Endothelial cell (in vitro differentiated cells): ENCODE results near the gene OXCT1. TPM values are rescaled to one million over a fixed set of nuclear protein-coding genes. Genes with fewer than 3 reads are reported as not detected.
"Not testable (repeated sequence)": the region's sequence is repeated elsewhere in the genome, so short reads cannot be mapped to it uniquely, and the experiment has no call there.

Source experiments
- DNase-seq: peaks from one replicate; pipeline ENCODE4 v3.0.0; 2021; ENCODE audit warnings: low spot score
- H3K27ac Mint-ChIP-seq: one replicate; pipeline ENCODE4 v1.8.0; 2021; ENCODE audit warnings: mixed read lengths, inconsistent platforms; ENCODE audit not compliant: unreplicated experiment
- H3K27me3 Mint-ChIP-seq: one replicate; pipeline ENCODE4 v1.8.0; 2021; ENCODE audit warnings: mild to moderate bottlenecking, moderate library complexity, mixed read lengths, inconsistent platforms; ENCODE audit not compliant: unreplicated experiment
- H3K36me3 Mint-ChIP-seq: one replicate; pipeline ENCODE4 v1.8.0; 2021; ENCODE audit warnings: mild to moderate bottlenecking, low read depth, mixed read lengths, inconsistent platforms; ENCODE audit not compliant: unreplicated experiment
- H3K4me1 Mint-ChIP-seq: one replicate; pipeline ENCODE4 v1.8.0; 2021; ENCODE audit warnings: mild to moderate bottlenecking, mixed read lengths, inconsistent platforms; ENCODE audit not compliant: unreplicated experiment
- H3K4me3 Mint-ChIP-seq: one replicate; pipeline ENCODE4 v1.8.0; 2021; ENCODE audit warnings: mild to moderate bottlenecking, mixed read lengths, inconsistent platforms; ENCODE audit not compliant: unreplicated experiment
- H3K9me3 Mint-ChIP-seq: one replicate; pipeline ENCODE4 v1.8.0; 2021; ENCODE audit warnings: mixed read lengths, inconsistent platforms; ENCODE audit not compliant: unreplicated experiment
- CTCF ChIP-seq: fragments of 200-600 bp; sonication (generic); IDR thresholded peaks from one replicate; pipeline ENCODE4 v1.5.0; 2021; ENCODE audit warnings: antibody characterized with exemption; ENCODE audit not compliant: unreplicated experiment
- total RNA-seq: library from RNA; stranded (reverse); fragmentation: NEBNext Ultra II Directional; extraction: Animal tissue kit (Norgen Biotek cat#: 25700); gene quantifications from one replicate; pipeline ENCODE4 v1.2.1, GENCODE V29; 2021; ENCODE audit not compliant: unreplicated experiment

OXCT1 gene
- total RNA-seq, 1 donor from 2014 or later, result 6.5 TPM

GRCh38 chr5:41851116-41851515 lies 19.1 kb downstream of the OXCT1 start:
- no peak for DNase-seq
- peaks cover 11% of the 10 kb centered on the region for H3K36me3 Mint-ChIP-seq
- H3K9me3 Mint-ChIP-seq, result no peaks in the 10 kb centered on the region
- H3K4me1 Mint-ChIP-seq, result no peaks in the 10 kb centered on the region
- no peak overlapping the region for H3K4me3 Mint-ChIP-seq
- no peak for TF ChIP-seq CTCF
- H3K27ac Mint-ChIP-seq, result no peak overlapping the region
- no peaks in the 10 kb centered on the region for H3K27me3 Mint-ChIP-seq

GRCh38 chr5:41848983-41849382 lies 21.2 kb downstream of the OXCT1 start:
- H3K4me3 Mint-ChIP-seq, result no peak overlapping the region
- H3K9me3 Mint-ChIP-seq, result no peaks in the 10 kb centered on the region
- no peaks in the 10 kb centered on the region for H3K4me1 Mint-ChIP-seq
- no peaks in the 10 kb centered on the region for H3K27me3 Mint-ChIP-seq
- no peak for DNase-seq
- no peak for TF ChIP-seq CTCF
- peaks cover 11% of the 10 kb centered on the region for H3K36me3 Mint-ChIP-seq
- H3K27ac Mint-ChIP-seq, result no peak overlapping the region

- H3K4me1 Mint-ChIP-seq, H3K4me3 Mint-ChIP-seq, H3K9me3 Mint-ChIP-seq, H3K27me3 Mint-ChIP-seq, H3K27ac Mint-ChIP-seq, DNase-seq: not testable (repeated sequence)
- H3K36me3 Mint-ChIP-seq, result peaks cover 11% of the 10 kb centered on the region
These were observed 24.5 kb downstream of the OXCT1 start for GRCh38 chr5:41845751-41846150.

- peaks cover 2% of the 10 kb centered on the region for H3K27me3 Mint-ChIP-seq
- no peak overlapping the region for H3K27ac Mint-ChIP-seq
- H3K4me3 Mint-ChIP-seq, result no peak overlapping the region
- H3K36me3 Mint-ChIP-seq, result peaks cover 7% of the 10 kb centered on the region
- DNase-seq, result no peak
- no peaks in the 10 kb centered on the region for H3K4me1 Mint-ChIP-seq
- H3K9me3 Mint-ChIP-seq, result no peaks in the 10 kb centered on the region
- no peak for TF ChIP-seq CTCF
These were observed 25.7 kb downstream of the OXCT1 start for GRCh38 chr5:41844502-41844901.

- Mint-ChIP-seq H3K9me3 (no peaks in the 10 kb centered on the region), H3K4me3 (no peak overlapping the region), H3K36me3 (peaks cover under 1% of the 10 kb centered on the region), H3K27ac (no peak overlapping the region), H3K4me1 (no peaks in the 10 kb centered on the region), H3K27me3 (peaks cover 2% of the 10 kb centered on the region)
- DNase-seq, result peak; percentile 41
- TF ChIP-seq CTCF, result peak; percentile 89
These were observed 26.5 kb downstream of the OXCT1 start for GRCh38 chr5:41843456-41844370.
